HepG2 (cell line): ENCODE measurements around the gene ABCC5. TPM values are rescaled to one million over a fixed set of nuclear protein-coding genes. Genes with fewer than 3 reads are reported as not detected.

Experiments
- FOXP4 ChIP-seq: sonication (generic); formaldehyde crosslinking; IDR thresholded peaks from 2 replicates; pipeline ENCODE4 v1.4.0; 2020; ENCODE audit warnings: missing genetic modification reagents
- HOXA5 ChIP-seq: sonication (generic); formaldehyde crosslinking; IDR thresholded peaks from 2 replicates; pipeline ENCODE4 v1.4.0; 2020; ENCODE audit warnings: missing genetic modification reagents
- HOXA7 ChIP-seq: sonication (generic); formaldehyde crosslinking; IDR thresholded peaks from 2 replicates; pipeline ENCODE4 v1.8.1; 2022; ENCODE audit warnings: mild to moderate bottlenecking, missing genetic modification reagents, moderate library complexity
- JUND ChIP-seq: sonication (generic); formaldehyde crosslinking; IDR thresholded peaks from 2 replicates; pipeline ENCODE4 v1.8.0; 2022; ENCODE audit warnings: mild to moderate bottlenecking, missing genetic modification reagents
- REL ChIP-seq: sonication (generic); formaldehyde crosslinking; conservative IDR thresholded peaks from 2 replicates; pipeline ENCODE4 v1.8.0; 2022; ENCODE audit warnings: mild to moderate bottlenecking, missing genetic modification reagents, moderate library complexity
- TEAD3 ChIP-seq: optimal IDR thresholded peaks from 2 replicates; pipeline ENCODE3; 2016; ENCODE audit warnings: borderline replicate concordance
- TGIF2 ChIP-seq: IDR thresholded peaks from 2 replicates; pipeline ENCODE4 v1.6.1; 2016; ENCODE audit warnings: control low read depth, missing compliant biosample characterization
- ZFP82 ChIP-seq: sonication (generic); formaldehyde crosslinking; IDR thresholded peaks from 2 replicates; pipeline ENCODE4 v1.5.1; 2020; ENCODE audit warnings: mild to moderate bottlenecking, missing genetic modification reagents, borderline replicate concordance
- ZKSCAN8 ChIP-seq: IDR thresholded peaks from 2 replicates; pipeline ENCODE4 v1.6.1; 2016; ENCODE audit warnings: borderline replicate concordance, missing genetic modification reagents, missing compliant biosample characterization
- ZNF136 ChIP-seq: sonication (generic); formaldehyde crosslinking; IDR thresholded peaks from 2 replicates; pipeline ENCODE4 v1.8.1; 2022; ENCODE audit warnings: low read depth, mild to moderate bottlenecking, moderate library complexity, missing genetic modification reagents
- ZNF549 ChIP-seq: sonication (generic); formaldehyde crosslinking; IDR thresholded peaks from 2 replicates; pipeline ENCODE4 v1.5.0; 2020; ENCODE audit warnings: missing genetic modification reagents
- polyA plus RNA-seq, 8 experiments: library from polyadenylated mRNA; depleted of rRNA in 3 of 8; stranded (reverse) in 7 of 8; unstranded in 1 of 8; fragments of >200 nt; fragmentation: Illumina TruSeq in 4 of 8; extraction: Trizol in 4 of 8; gene quantifications; 2 replicates each; pipeline versions ENCODE4 v1.2.1 to v1.2.3, GENCODE V29; 2011 to 2016; ENCODE audit warnings: low read depth in 4 of 8, missing spikeins in 1 of 8, mixed read lengths in 1 of 8; ENCODE audit not compliant: insufficient read depth in 1 of 8
- total RNA-seq, 5 experiments: library from RNA; depleted of rRNA; stranded (reverse); fragments of >200 nt; fragmentation: Illumina TruSeq; extraction: Trizol; gene quantifications; 2 replicates each; pipeline ENCODE4 v1.2.3, GENCODE V29; 2016; ENCODE audit warnings: low read depth in 1 of 5
- TF ChIP-seq, protein P1 (sequence below): sonication (generic); formaldehyde crosslinking; IDR thresholded peaks from 2 replicates; pipeline ENCODE4 v1.4.0; 2020; ENCODE audit warnings: mild to moderate bottlenecking, missing genetic modification reagents
- TF ChIP-seq, protein P2 (sequence below): sonication (generic); formaldehyde crosslinking; IDR thresholded peaks from 2 replicates; pipeline ENCODE4 v1.4.0; 2020; ENCODE audit warnings: missing genetic modification reagents, borderline replicate concordance

The ABCC5 gene
- total and polyA plus RNA-seq, 2 of the 13 experiments (the other 11 are each of a cell fraction or from before 2014, with no cell fraction given) = 12.5 to 12.7 TPM

GRCh38 chr3:183884427-183885296 lies 133.0 kb downstream of the ABCC5 start, which contains the start of gene PARL (continued):
- no peak; the same call in 1 of the 2 replicates for TF ChIP-seq TGIF2 (CRISPR knock-in tag)
- peak; percentile 71; the same call in 1 of the 2 replicates for TF ChIP-seq FOXP4 (CRISPR knock-in tag)
- TF ChIP-seq, protein P1, sequence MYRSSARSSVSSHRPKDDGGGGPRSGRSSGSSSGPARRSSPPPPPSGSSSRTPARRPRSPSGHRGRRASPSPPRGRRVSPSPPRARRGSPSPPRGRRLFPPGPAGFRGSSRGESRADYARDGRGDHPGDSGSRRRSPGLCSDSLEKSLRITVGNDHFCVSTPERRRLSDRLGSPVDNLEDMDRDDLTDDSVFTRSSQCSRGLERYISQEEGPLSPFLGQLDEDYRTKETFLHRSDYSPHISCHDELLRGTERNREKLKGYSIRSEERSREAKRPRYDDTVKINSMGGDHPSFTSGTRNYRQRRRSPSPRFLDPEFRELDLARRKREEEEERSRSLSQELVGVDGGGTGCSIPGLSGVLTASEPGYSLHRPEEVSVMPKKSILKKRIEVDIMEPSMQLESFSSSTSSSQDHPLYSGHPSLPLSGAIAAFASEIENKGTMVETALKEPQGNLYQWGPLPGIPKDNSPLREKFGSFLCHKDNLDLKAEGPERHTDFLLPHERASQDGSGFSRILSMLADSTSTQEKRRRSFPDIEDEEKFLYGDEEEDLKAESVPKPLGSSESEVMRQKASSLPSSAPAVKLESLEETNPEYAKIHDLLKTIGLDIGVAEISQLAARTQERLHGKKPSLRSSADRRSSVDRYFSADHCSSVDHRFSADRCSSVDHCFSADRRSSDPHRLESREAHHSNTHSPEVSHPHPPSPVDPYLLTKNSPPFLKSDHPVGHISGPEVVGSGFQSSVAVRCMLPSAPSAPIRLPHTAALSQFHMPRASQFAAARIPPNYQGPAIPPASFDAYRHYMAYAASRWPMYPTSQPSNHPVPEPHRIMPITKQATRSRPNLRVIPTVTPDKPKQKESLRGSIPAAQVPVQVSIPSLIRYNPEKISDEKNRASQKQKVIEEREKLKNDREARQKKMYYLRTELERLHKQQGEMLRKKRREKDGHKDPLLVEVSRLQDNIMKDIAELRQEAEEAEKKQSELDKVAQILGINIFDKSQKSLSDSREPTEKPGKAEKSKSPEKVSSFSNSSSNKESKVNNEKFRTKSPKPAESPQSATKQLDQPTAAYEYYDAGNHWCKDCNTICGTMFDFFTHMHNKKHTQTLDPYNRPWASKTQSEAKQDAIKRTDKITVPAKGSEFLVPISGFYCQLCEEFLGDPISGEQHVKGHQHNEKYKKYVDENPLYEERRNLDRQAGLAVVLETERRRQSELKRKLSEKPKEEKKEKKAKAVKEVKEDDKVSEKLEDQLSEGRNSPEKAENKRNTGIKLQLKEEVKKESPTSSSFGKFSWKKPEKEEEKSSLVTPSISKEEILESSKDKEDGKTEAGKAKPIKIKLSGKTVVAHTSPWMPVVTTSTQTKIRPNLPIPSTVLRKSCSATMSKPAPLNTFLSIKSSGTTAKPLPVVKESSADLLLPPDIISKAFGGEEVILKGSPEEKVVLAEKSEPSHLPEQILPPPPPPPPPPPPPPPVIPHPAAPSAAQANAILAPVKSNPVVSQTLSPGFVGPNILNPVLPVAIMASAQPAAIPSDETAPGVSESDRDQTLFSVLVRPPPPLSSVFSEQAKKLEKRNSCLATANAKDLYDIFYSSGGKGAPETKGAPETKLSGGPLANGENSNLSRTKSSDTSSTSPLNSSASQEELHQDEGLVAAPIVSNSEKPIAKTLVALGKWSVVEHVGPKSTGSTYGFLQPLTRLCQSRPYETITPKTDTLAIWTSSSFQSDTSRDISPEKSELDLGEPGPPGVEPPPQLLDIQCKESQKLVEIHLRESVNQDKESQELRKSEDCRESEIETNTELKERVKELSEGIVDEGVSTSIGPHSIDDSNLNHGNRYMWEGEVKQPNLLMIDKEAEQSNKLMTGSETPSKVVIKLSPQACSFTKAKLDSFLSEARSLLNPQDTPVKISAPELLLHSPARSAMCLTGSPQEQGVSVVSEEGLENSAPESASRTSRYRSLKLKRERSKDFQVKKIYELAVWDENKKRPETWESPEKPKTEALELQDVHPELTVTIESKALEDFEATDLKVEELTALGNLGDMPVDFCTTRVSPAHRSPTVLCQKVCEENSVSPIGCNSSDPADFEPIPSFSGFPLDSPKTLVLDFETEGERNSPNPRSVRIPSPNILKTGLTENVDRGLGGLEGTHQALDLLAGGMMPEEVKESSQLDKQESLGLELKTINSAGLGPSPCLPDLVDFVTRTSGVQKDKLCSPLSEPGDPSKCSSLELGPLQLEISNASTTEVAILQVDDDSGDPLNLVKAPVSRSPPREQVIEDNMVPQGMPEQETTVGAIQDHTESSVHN (CRISPR knock-in tag) = no peak; the same call in 1 of the 2 replicates
- TF ChIP-seq HOXA5 (CRISPR knock-in tag) = peak; percentile 76
- no peak for TF ChIP-seq ZNF549 (CRISPR knock-in tag)
- TF ChIP-seq JUND = 0 out of 2 replicates have a peak, but pooled peaks have one; percentile 28
- TF ChIP-seq REL (CRISPR knock-in tag) = peak; percentile 60; the same call in 1 of the 2 replicates
- TF ChIP-seq, protein P2, sequence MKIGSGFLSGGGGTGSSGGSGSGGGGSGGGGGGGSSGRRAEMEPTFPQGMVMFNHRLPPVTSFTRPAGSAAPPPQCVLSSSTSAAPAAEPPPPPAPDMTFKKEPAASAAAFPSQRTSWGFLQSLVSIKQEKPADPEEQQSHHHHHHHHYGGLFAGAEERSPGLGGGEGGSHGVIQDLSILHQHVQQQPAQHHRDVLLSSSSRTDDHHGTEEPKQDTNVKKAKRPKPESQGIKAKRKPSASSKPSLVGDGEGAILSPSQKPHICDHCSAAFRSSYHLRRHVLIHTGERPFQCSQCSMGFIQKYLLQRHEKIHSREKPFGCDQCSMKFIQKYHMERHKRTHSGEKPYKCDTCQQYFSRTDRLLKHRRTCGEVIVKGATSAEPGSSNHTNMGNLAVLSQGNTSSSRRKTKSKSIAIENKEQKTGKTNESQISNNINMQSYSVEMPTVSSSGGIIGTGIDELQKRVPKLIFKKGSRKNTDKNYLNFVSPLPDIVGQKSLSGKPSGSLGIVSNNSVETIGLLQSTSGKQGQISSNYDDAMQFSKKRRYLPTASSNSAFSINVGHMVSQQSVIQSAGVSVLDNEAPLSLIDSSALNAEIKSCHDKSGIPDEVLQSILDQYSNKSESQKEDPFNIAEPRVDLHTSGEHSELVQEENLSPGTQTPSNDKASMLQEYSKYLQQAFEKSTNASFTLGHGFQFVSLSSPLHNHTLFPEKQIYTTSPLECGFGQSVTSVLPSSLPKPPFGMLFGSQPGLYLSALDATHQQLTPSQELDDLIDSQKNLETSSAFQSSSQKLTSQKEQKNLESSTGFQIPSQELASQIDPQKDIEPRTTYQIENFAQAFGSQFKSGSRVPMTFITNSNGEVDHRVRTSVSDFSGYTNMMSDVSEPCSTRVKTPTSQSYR = peak; percentile 47; the same call in 1 of the 2 replicates
- no peak for TF ChIP-seq HOXA7 (CRISPR knock-in tag)
- TF ChIP-seq TEAD3 (CRISPR knock-in tag) = peak; percentile 88
- TF ChIP-seq ZKSCAN8 = peak; percentile 94
- TF ChIP-seq ZNF136 (CRISPR knock-in tag) = no peak
- TF ChIP-seq ZFP82 (CRISPR knock-in tag) = 0 out of 2 replicates have a peak, but pooled peaks have one; percentile 68
